A673 (cell line): Measurements from ENCODE around the gene ERC1. TPM values are rescaled to one million over a fixed set of nuclear protein-coding genes. Genes with fewer than 3 reads are reported as not detected.

ENCODE experiments used
- BruUV-seq: library from RNA; stranded (reverse); fragments of 400-500 nt; replicated peaks from 2 replicates; lab custom pipeline; 2021; lab: Mats Ljungman, UMichigan
- CTCF ChIA-PET: fragments of 300-600 bp; sonication (Branson Sonifier 250); formaldehyde crosslinking; loops from one replicate; lab custom pipeline; 2022; ENCODE audit warnings: antibody characterized with exemption; lab: Charles Lee
- POLR2A ChIA-PET: fragments of 300-600 bp; sonication (Branson Sonifier 250); formaldehyde crosslinking; loops from one replicate; lab custom pipeline; 2022; ENCODE audit warnings: antibody characterized with exemption; ENCODE audit not compliant: low non-redundant PET; lab: Charles Lee
- DNase-seq: peaks from one replicate; pipeline ENCODE4 v3.0.0-alpha.2; 2015; ENCODE audit warnings: low spot score
- H3K27ac ChIP-seq: fragments of 200-600 bp; sonication (generic); 2 replicates; pipeline ENCODE4 v1.5.1; 2016; ENCODE audit warnings: mixed run types, low read depth, mild to moderate bottlenecking, mixed read lengths, antibody characterized with exemption, low read length; ENCODE audit not compliant: poor library complexity, severe bottlenecking
- H3K27me3 ChIP-seq: fragments of 200-600 bp; sonication (generic); replicated peaks from 2 replicates; pipeline ENCODE4 v1.6.1; 2017; ENCODE audit warnings: mixed run types, low read depth, mild to moderate bottlenecking, mixed read lengths, antibody characterized with exemption, low read length; ENCODE audit not compliant: insufficient read depth, poor library complexity
- H3K36me3 ChIP-seq: fragments of 200-600 bp; sonication (generic); 2 replicates; pipeline ENCODE4 v1.6.1; 2016; ENCODE audit warnings: mixed run types, mild to moderate bottlenecking, mixed read lengths, antibody characterized with exemption, low read length; ENCODE audit not compliant: insufficient read depth, poor library complexity, severe bottlenecking
- H3K4me1 ChIP-seq: fragments of 200-600 bp; sonication (generic); 2 replicates; pipeline ENCODE4 v1.6.1; 2017; ENCODE audit warnings: mixed run types, mild to moderate bottlenecking, mixed read lengths, antibody characterized with exemption, low read length; ENCODE audit not compliant: insufficient read depth, poor library complexity, severe bottlenecking
- H3K4me3 ChIP-seq: fragments of 200-600 bp; sonication (generic); 2 replicates; pipeline ENCODE4 v1.5.1; 2016; ENCODE audit warnings: low read depth, mixed run types, mild to moderate bottlenecking, mixed read lengths, low read length; ENCODE audit not compliant: poor library complexity, severe bottlenecking
- H3K9me3 ChIP-seq: fragments of 200-600 bp; sonication (generic); 2 replicates; pipeline ENCODE4 v1.6.1; 2016; ENCODE audit warnings: mixed run types, low read depth, mild to moderate bottlenecking, mixed read lengths, antibody characterized with exemption, low read length; ENCODE audit not compliant: poor library complexity, severe bottlenecking
- EZH2 ChIP-seq: fragments of 200-600 bp; sonication (generic); IDR thresholded peaks from 2 replicates; pipeline ENCODE4 v1.6.1; 2017; ENCODE audit warnings: borderline replicate concordance, low read depth, mild to moderate bottlenecking, mixed read lengths, antibody characterized with exemption, low read length; ENCODE audit not compliant: poor library complexity, severe bottlenecking
- intact Hi-C: fragments of 100-400 bp; cut with micrococcal nuclease; formaldehyde crosslinking; loops from one replicate; pipeline ENCODE4 v1.10.0; 2022; ENCODE audit not compliant: unreplicated experiment
- total RNA-seq: library from RNA; stranded (reverse); gene quantifications from 2 replicates; pipeline ENCODE4 v1.2.3, GENCODE V29; 2021
- TF ChIP-seq, protein P1 (sequence below): fragments of 300-800, 200-600 bp; sonication (generic); conservative IDR thresholded peaks from 2 replicates; pipeline ENCODE4 v1.5.1; 2017; ENCODE audit warnings: low read depth, mild to moderate bottlenecking, antibody characterized with exemption, low read length, moderate library complexity, mixed read lengths

The ERC1 gene
- total RNA-seq, 1 experiment from 2014 or later, result 60.7 TPM

DNA sequence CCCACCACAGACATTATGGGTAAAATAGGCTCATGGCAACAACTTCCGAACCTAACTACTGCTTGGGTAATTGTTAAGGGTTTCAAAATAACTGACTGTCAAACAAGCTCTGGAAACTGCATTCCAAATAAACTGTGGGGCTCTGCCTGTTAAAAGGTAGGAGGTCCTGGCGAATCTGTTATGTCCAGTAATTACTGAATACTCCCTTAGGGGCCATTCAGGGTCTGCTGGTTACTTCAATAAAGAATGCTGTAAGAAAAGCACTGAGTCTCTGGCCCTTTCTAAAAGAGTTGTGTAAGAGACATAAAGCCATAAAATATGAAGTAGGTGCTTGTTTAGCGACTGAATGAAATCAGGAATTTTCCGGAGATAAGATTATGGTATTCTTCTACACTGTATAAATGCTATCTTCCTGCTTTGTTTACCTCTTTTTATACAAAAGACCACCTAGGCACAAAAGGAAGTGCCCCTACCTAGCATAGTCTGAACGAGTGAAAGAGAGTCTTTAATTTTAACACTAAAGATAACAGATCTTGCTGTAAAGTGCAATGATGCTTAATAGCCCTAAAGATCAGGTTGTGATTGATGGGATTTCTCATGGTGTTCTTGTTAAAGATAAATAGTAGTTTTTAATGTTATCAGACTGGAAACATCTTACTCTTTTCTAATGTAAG lies 475.6 kb downstream of the ERC1 start:
- intact Hi-C loops, result no loop called here
- no TSS peak for BruUV-seq
- H3K4me1 ChIP-seq, result no peaks in the 10 kb centered on the region
- DNase-seq, result no peak
- H3K9me3 ChIP-seq, result no peaks in the 10 kb centered on the region
- H3K27ac ChIP-seq, result no peak overlapping the region
- ChIA-PET CTCF (no interaction called here), POLR2A (no interaction called here)
- TF ChIP-seq, protein P1, sequence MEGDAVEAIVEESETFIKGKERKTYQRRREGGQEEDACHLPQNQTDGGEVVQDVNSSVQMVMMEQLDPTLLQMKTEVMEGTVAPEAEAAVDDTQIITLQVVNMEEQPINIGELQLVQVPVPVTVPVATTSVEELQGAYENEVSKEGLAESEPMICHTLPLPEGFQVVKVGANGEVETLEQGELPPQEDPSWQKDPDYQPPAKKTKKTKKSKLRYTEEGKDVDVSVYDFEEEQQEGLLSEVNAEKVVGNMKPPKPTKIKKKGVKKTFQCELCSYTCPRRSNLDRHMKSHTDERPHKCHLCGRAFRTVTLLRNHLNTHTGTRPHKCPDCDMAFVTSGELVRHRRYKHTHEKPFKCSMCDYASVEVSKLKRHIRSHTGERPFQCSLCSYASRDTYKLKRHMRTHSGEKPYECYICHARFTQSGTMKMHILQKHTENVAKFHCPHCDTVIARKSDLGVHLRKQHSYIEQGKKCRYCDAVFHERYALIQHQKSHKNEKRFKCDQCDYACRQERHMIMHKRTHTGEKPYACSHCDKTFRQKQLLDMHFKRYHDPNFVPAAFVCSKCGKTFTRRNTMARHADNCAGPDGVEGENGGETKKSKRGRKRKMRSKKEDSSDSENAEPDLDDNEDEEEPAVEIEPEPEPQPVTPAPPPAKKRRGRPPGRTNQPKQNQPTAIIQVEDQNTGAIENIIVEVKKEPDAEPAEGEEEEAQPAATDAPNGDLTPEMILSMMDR, result no peak
- no peak for TF ChIP-seq EZH2
- no peak overlapping the region for H3K4me3 ChIP-seq
- H3K27me3 ChIP-seq, result no peaks in the 10 kb centered on the region
- H3K36me3 ChIP-seq, result no peaks in the 10 kb centered on the region

DNA sequence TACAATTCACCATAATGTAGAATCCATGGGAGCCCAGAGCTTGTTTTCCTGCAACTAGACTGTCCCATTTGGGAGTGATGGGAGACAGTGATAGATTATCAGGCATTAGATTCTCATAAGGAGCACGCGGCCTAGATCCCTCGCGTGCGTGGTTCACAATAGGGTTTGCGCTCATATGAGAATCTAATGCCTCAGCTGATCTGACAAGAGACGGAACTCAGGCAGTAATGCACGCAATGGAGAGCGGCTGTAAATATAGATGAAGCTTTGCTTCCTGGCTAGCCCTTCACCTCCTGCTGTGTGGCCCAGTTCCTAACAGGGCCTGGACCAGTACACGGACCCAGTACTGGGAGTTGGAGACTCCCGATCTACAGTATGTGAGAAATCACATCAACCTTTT lies 476.7 kb downstream of the ERC1 start:
- H3K27me3 ChIP-seq, result no peaks in the 10 kb centered on the region
- CTCF ChIA-PET, result no interaction called here
- DNase-seq, result no peak
- no TSS peak for BruUV-seq
- H3K4me3 ChIP-seq, result no peak overlapping the region
- POLR2A ChIA-PET, result no interaction called here
- no peaks in the 10 kb centered on the region for H3K9me3 ChIP-seq
- H3K27ac ChIP-seq, result no peak overlapping the region
- TF ChIP-seq EZH2, result no peak
- TF ChIP-seq, protein P1, result no peak
- H3K36me3 ChIP-seq, result no peaks in the 10 kb centered on the region
- H3K4me1 ChIP-seq, result no peaks in the 10 kb centered on the region
- intact Hi-C loops, result no loop called here

DNA sequence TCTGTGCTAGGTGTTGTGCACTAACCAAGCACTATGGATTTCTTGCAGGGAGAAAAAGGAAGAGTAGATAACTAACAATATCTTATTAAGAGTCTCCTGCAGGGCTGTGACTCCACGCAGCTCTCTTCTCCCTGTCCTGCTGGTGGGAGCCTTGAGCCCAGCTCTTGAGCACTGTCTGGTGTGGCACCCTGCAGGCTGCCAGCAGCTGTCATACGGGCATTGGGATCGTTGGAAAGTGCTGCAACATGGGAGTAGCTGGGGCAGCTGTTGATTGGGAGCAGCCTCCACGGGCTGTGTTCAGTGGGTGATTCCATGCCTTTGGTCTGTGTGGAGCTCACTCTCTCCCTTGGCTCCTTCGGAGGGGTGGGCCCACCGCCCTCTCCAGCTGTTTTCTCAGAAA lies 478.0 kb downstream of the ERC1 start:
- ChIA-PET CTCF (no interaction called here), POLR2A (no interaction called here)
- H3K36me3 ChIP-seq, result no peaks in the 10 kb centered on the region
- no TSS peak for BruUV-seq
- intact Hi-C loops, result no loop called here
- no peaks in the 10 kb centered on the region for H3K27me3 ChIP-seq
- H3K27ac ChIP-seq, result no peak overlapping the region
- no peak for DNase-seq
- TF ChIP-seq EZH2, result no peak
- TF ChIP-seq, protein P1, result no peak
- no peaks in the 10 kb centered on the region for H3K9me3 ChIP-seq
- H3K4me1 ChIP-seq, result peaks cover 3% of the 10 kb centered on the region
- no peak overlapping the region for H3K4me3 ChIP-seq
